ENCODE data around the gene NSUN7. TPM values are rescaled to one million over a fixed set of nuclear protein-coding genes. Genes with fewer than 3 reads are reported as not detected.

The NSUN7 gene
- polyA plus RNA-seq, 1 donor (not counting 4 experiments of a cell fraction or from before 2014, with no cell fraction given), result 0.03 TPM

GRCh38 chr4:40778090-40778489 is 28.3 kb downstream of the NSUN7 start:
- no peaks in the 10 kb centered on the region for H3K9me1 ChIP-seq (ENCODE audit: control insufficient read depth, extremely low read depth, insufficient read depth, low read length)
- no peak overlapping the region for H2AFZ ChIP-seq (ENCODE audit: control insufficient read depth, low read length)
- dilution Hi-C loops (cut with MboI; ENCODE audit: extremely low pct_ligation_motif_present, low sequenced_read_pairs), result no loop called here
- no peaks in the 10 kb centered on the region for H4K20me1 ChIP-seq (ENCODE audit: control insufficient read depth, extremely low read depth, insufficient read depth, low read length)
- no peak overlapping the region for H3K4me2 ChIP-seq (ENCODE audit: control insufficient read depth, extremely low read depth, insufficient read depth, low read depth, low read length)
- H3K27me3 ChIP-seq (ENCODE audit: control insufficient read depth, extremely low read depth, insufficient read depth, low read length), result no peaks in the 10 kb centered on the region
- no peak overlapping the region for H3K27ac ChIP-seq (ENCODE audit: control insufficient read depth, insufficient read depth, low read length)
- TF ChIP-seq EZH2 (IDR thresholded peaks at IDR 0.05; ENCODE audit: low read length), result no peak
- TF ChIP-seq, protein P1, sequence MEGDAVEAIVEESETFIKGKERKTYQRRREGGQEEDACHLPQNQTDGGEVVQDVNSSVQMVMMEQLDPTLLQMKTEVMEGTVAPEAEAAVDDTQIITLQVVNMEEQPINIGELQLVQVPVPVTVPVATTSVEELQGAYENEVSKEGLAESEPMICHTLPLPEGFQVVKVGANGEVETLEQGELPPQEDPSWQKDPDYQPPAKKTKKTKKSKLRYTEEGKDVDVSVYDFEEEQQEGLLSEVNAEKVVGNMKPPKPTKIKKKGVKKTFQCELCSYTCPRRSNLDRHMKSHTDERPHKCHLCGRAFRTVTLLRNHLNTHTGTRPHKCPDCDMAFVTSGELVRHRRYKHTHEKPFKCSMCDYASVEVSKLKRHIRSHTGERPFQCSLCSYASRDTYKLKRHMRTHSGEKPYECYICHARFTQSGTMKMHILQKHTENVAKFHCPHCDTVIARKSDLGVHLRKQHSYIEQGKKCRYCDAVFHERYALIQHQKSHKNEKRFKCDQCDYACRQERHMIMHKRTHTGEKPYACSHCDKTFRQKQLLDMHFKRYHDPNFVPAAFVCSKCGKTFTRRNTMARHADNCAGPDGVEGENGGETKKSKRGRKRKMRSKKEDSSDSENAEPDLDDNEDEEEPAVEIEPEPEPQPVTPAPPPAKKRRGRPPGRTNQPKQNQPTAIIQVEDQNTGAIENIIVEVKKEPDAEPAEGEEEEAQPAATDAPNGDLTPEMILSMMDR (optimal IDR thresholded peaks at IDR 0.05 in 1 of 3, IDR thresholded peaks at IDR 0.05 in 1 of 3, conservative IDR thresholded peaks at IDR 0.05 in 1 of 3; ENCODE audit: extremely low read depth in 1 of 3, insufficient read depth in 2 of 3, low read length in 3 of 3), result no peak
- FAIRE-seq, result no peak
- no peak for DNase-seq (ENCODE audit: low read depth, low spot score)
- H3K36me3 ChIP-seq (ENCODE audit: control insufficient read depth in 2 of 2, extremely low read depth in 1 of 2, insufficient read depth in 2 of 2, low read length in 2 of 2), result no peaks in the 10 kb centered on the region
- H3K4me3 ChIP-seq (ENCODE audit: control insufficient read depth in 2 of 3, extremely low read depth in 1 of 3, insufficient read depth in 2 of 3, low read depth in 1 of 3, low read length in 3 of 3), result no peak overlapping the region
- H3K79me2 ChIP-seq (ENCODE audit: control insufficient read depth, insufficient read depth, low read length), result no peaks in the 10 kb centered on the region
- H3K9ac ChIP-seq (ENCODE audit: control insufficient read depth, extremely low read depth, insufficient read depth, low read length), result no peak overlapping the region
- no peaks in the 10 kb centered on the region for H3K4me1 ChIP-seq (ENCODE audit: control insufficient read depth, extremely low read depth, insufficient read depth, low read length)
- no peaks in the 10 kb centered on the region for H3K9me3 ChIP-seq (ENCODE audit: control insufficient read depth, low read depth, low read length)

DNA sequence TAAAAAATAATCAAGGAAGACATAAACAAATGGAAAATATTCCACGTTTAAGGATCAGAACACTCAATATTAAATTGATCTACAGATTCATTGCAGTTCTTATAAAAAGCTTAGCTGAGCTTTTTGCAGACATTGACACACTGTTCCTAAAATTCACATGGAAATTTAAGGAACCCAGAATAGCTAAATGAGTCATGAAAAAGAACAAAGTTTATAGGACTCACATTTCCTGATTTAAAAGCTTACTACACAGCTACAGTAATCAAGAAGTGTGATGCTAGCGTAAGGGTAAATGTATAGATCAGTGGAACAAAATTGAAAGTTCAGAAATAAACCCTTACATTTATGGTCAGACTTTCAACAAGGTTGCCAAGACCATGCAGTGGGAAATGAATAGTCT is 33.1 kb downstream of the NSUN7 start:
- dilution Hi-C loops (cut with MboI; ENCODE audit: extremely low pct_ligation_motif_present, low sequenced_read_pairs), result no loop called here
- Histone ChIP-seq H3K9ac (ENCODE audit: control insufficient read depth, extremely low read depth, insufficient read depth, low read length) (no peak overlapping the region), H3K9me3 (ENCODE audit: control insufficient read depth, low read depth, low read length) (no peaks in the 10 kb centered on the region), H3K79me2 (ENCODE audit: control insufficient read depth, insufficient read depth, low read length) (no peaks in the 10 kb centered on the region), H3K9me1 (ENCODE audit: control insufficient read depth, extremely low read depth, insufficient read depth, low read length) (no peaks in the 10 kb centered on the region), H2AFZ (ENCODE audit: control insufficient read depth, low read length) (no peak overlapping the region), H3K27me3 (ENCODE audit: control insufficient read depth, extremely low read depth, insufficient read depth, low read length) (no peaks in the 10 kb centered on the region), H3K27ac (ENCODE audit: control insufficient read depth, insufficient read depth, low read length) (no peak overlapping the region), H3K4me3 (ENCODE audit: control insufficient read depth in 2 of 3, extremely low read depth in 1 of 3, insufficient read depth in 2 of 3, low read depth in 1 of 3, low read length in 3 of 3) (no peak overlapping the region), H4K20me1 (ENCODE audit: control insufficient read depth, extremely low read depth, insufficient read depth, low read length) (no peaks in the 10 kb centered on the region), H3K4me2 (ENCODE audit: control insufficient read depth, extremely low read depth, insufficient read depth, low read depth, low read length) (no peak overlapping the region), H3K36me3 (ENCODE audit: control insufficient read depth in 2 of 2, extremely low read depth in 1 of 2, insufficient read depth in 2 of 2, low read length in 2 of 2) (no peaks in the 10 kb centered on the region), H3K4me1 (ENCODE audit: control insufficient read depth, extremely low read depth, insufficient read depth, low read length) (no peaks in the 10 kb centered on the region)
- DNase-seq (ENCODE audit: low read depth, low spot score) (no peak), FAIRE-seq (no peak)
- TF ChIP-seq EZH2 (IDR thresholded peaks at IDR 0.05; ENCODE audit: low read length), result no peak
- TF ChIP-seq, protein P1 (optimal IDR thresholded peaks at IDR 0.05 in 1 of 3, IDR thresholded peaks at IDR 0.05 in 1 of 3, conservative IDR thresholded peaks at IDR 0.05 in 1 of 3; ENCODE audit: extremely low read depth in 1 of 3, insufficient read depth in 2 of 3, low read length in 3 of 3), result no peak

Measured in keratinocyte (primary cell).